Measurements from ENCODE around the gene AFP. TPM values are rescaled to one million over a fixed set of nuclear protein-coding genes. Genes with fewer than 3 reads are reported as not detected.

Gene AFP
- total RNA-seq, 1 experiment from 2014 or later: 4.9 TPM

DNA sequence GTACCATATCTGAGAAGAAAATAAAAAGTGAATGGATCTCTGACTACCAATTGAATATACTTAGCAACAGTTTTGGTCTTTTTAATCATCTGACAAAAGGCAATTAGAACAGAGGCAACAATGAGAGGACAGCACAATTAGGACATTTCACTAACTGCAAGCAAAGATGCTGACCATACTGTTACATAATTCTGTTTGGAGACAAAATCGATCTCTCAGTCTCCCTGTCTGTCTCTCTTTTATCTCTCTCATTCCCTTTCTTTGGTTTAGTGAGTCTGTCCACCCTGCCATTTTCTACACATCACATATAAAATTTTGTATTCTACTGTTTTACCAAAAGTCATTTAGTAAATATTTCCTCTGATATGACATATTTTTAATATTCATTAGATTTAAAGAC lies 43.3 kb downstream of the AFP start:
- H3K9ac ChIP-seq (ENCODE audit: extremely low read depth, insufficient read length, low read length): no peak overlapping the region
- WGBS (ENCODE audit: extremely low coverage, insufficient read length, low lambda C conversion rate): no CpG with 5 or more reads among the region's 1 CpG
- H3K4ac ChIP-seq (ENCODE audit: low read depth, low read length): no peak overlapping the region
- no peak overlapping the region for H2BK120ac ChIP-seq (ENCODE audit: low read depth, low read length, poor library complexity, severe bottlenecking)
- H4K20me1 ChIP-seq (ENCODE audit: control insufficient read depth, insufficient read depth, insufficient read length): no peaks in the 10 kb centered on the region
- no peak overlapping the region for H2BK20ac ChIP-seq (ENCODE audit: low read depth, low read length, poor library complexity, severe bottlenecking)
- H2AFZ ChIP-seq (ENCODE audit: low read length): no peak overlapping the region
- H3K14ac ChIP-seq (ENCODE audit: insufficient read depth, low read length): no peak overlapping the region
- DNase-seq: no peak
- no peaks in the 10 kb centered on the region for H3K4me1 ChIP-seq (ENCODE audit: insufficient read depth, low read length)
- no peak overlapping the region for H2BK12ac ChIP-seq (ENCODE audit: insufficient read length, low read depth, low read length)
- no peak overlapping the region for H2BK5ac ChIP-seq (ENCODE audit: insufficient read length, low read length)
- H3K79me2 ChIP-seq (ENCODE audit: insufficient read depth, low read length): no peaks in the 10 kb centered on the region
- Mint-ChIP-seq H3K27me3 (ENCODE audit: low read depth) (no peaks in the 10 kb centered on the region; the same call in 1 of the 2 replicates), H3K4me3 (no peak overlapping the region), H3K9me3 (peaks cover 17 to 23% of the 10 kb centered on the region in 2 experiments), H3K4me1 (no peaks in the 10 kb centered on the region), H3K36me3 (ENCODE audit: insufficient read depth in 1 of 3, low read depth in 3 of 3) (peaks cover 17 to 19% (median 18%) of the 10 kb centered on the region in 3 experiments), H3K27ac (no peak overlapping the region; a peak in 1 of 7 replicates)
- H3K79me1 ChIP-seq (ENCODE audit: insufficient read depth, low read depth, low read length, poor library complexity, severe bottlenecking): no peaks in the 10 kb centered on the region
- no peak overlapping the region for H2BK15ac ChIP-seq (ENCODE audit: low read depth, low read length)
- H3K56ac ChIP-seq (ENCODE audit: insufficient read length, low read depth, low read length): no peak overlapping the region
- no peak overlapping the region for H4K91ac ChIP-seq (ENCODE audit: insufficient read length, low read depth, low read length)
- H4K5ac ChIP-seq (ENCODE audit: insufficient read length, low read depth, low read length): no peak overlapping the region
- H3K27me3 ChIP-seq (ENCODE audit: insufficient read depth, low read length): no peaks in the 10 kb centered on the region
- H3K4me2 ChIP-seq (ENCODE audit: insufficient read depth, insufficient read length, low read length): no peak overlapping the region
- no peaks in the 10 kb centered on the region for H3K9me3 ChIP-seq (ENCODE audit: control insufficient read depth, low read depth, low read length)
- no peak overlapping the region for H4K8ac ChIP-seq (replicated peaks; ENCODE audit: insufficient read length, low read depth, low read length)
- H3K18ac ChIP-seq (ENCODE audit: insufficient read length, low read depth, low read length): no peak overlapping the region
- H3K23ac ChIP-seq (ENCODE audit: insufficient read length, low read depth, low read length): no peak overlapping the region
- TF ChIP-seq, protein P1, sequence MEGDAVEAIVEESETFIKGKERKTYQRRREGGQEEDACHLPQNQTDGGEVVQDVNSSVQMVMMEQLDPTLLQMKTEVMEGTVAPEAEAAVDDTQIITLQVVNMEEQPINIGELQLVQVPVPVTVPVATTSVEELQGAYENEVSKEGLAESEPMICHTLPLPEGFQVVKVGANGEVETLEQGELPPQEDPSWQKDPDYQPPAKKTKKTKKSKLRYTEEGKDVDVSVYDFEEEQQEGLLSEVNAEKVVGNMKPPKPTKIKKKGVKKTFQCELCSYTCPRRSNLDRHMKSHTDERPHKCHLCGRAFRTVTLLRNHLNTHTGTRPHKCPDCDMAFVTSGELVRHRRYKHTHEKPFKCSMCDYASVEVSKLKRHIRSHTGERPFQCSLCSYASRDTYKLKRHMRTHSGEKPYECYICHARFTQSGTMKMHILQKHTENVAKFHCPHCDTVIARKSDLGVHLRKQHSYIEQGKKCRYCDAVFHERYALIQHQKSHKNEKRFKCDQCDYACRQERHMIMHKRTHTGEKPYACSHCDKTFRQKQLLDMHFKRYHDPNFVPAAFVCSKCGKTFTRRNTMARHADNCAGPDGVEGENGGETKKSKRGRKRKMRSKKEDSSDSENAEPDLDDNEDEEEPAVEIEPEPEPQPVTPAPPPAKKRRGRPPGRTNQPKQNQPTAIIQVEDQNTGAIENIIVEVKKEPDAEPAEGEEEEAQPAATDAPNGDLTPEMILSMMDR (conservative IDR thresholded peaks at IDR 0.05): no peak
- no peak overlapping the region for H3K27ac ChIP-seq (ENCODE audit: insufficient read length, low read depth, low read length)
- H3T11ph ChIP-seq (ENCODE audit: low read length): no peak overlapping the region
- H2AK5ac ChIP-seq (ENCODE audit: insufficient read length, low read length): no peak overlapping the region
- no peaks in the 10 kb centered on the region for H3K23me2 ChIP-seq (ENCODE audit: insufficient read length, low read depth, low read length, poor library complexity, severe bottlenecking)
